ENCODE data around the gene ASTN2.

Gene ASTN2

GRCh38 chr9:116736399-116737151, 678.3 kb downstream of the ASTN2 start:
- ATAC-seq (no peak), DNase-seq (no peak)

- no peak for ATAC-seq
- no peak for DNase-seq
Measured at GRCh38 chr9:116733010-116733641, 681.7 kb downstream of the ASTN2 start.

- ATAC-seq (no peak), DNase-seq (no peak)
Measured at GRCh38 chr9:116726602-116727001, 688.3 kb downstream of the ASTN2 start.

GRCh38 chr9:116724123-116724522, 690.7 kb downstream of the ASTN2 start:
- no peak for DNase-seq

GRCh38 chr9:116721944-116722343, 692.9 kb downstream of the ASTN2 start:
- no peak for DNase-seq
- ATAC-seq, result no peak

More at GRCh38 chr9:116724123-116724522, 690.7 kb downstream of the ASTN2 start:
- no peak for ATAC-seq

GRCh38 chr9:116721411-116721810, 693.4 kb downstream of the ASTN2 start:
- ATAC-seq, result no peak
- DNase-seq, result no peak

- no peak for DNase-seq
- ATAC-seq, result no peak
Measured at GRCh38 chr9:116720111-116720510, 694.7 kb downstream of the ASTN2 start.

- DNase-seq, result no peak
- ATAC-seq, result no peak
Measured at GRCh38 chr9:116718111-116718510, 696.7 kb downstream of the ASTN2 start.

GRCh38 chr9:116717150-116717549, 697.7 kb downstream of the ASTN2 start:
- ATAC-seq, result no peak
- no peak for DNase-seq

GRCh38 chr9:116716438-116716837, 698.4 kb downstream of the ASTN2 start:
- DNase-seq (no peak), ATAC-seq (no peak)

- DNase-seq (no peak), ATAC-seq (no peak)
Measured at GRCh38 chr9:116715751-116716150, 699.1 kb downstream of the ASTN2 start.

GRCh38 chr9:116713271-116713670, 701.6 kb downstream of the ASTN2 start:
- no peak for ATAC-seq
- no peak for DNase-seq

- DNase-seq (no peak), ATAC-seq (no peak)
Measured at GRCh38 chr9:116712781-116713180, 702.1 kb downstream of the ASTN2 start.

- DNase-seq, result no peak
- no peak for ATAC-seq
Measured at GRCh38 chr9:116706310-116707290, 708.3 kb downstream of the ASTN2 start.

GRCh38 chr9:116705531-116705930, 709.3 kb downstream of the ASTN2 start:
- DNase-seq (no peak), ATAC-seq (no peak)

GRCh38 chr9:116704470-116704869, 710.4 kb downstream of the ASTN2 start:
- ATAC-seq (no peak), DNase-seq (no peak)

GRCh38 chr9:116703634-116704033, 711.2 kb downstream of the ASTN2 start:
- no peak for DNase-seq
- no peak for ATAC-seq

- ATAC-seq (no peak), DNase-seq (no peak)
Measured at GRCh38 chr9:116701940-116702642, 712.8 kb downstream of the ASTN2 start.

GRCh38 chr9:116700882-116701865, 713.7 kb downstream of the ASTN2 start:
- no peak for ATAC-seq
- DNase-seq, result no peak

- no peak for ATAC-seq
- DNase-seq, result no peak
Measured at GRCh38 chr9:116700279-116700678, 714.6 kb downstream of the ASTN2 start.

GRCh38 chr9:116697887-116698286, 717.0 kb downstream of the ASTN2 start:
- ATAC-seq, result no peak

More at GRCh38 chr9:116697887-116698286, 717.0 kb downstream of the ASTN2 start:
- DNase-seq, result no peak

Data from stimulated activated naive CD8-positive, alpha-beta T cell treated with anti-CD3 and anti-CD28 coated beads, Interleukin-15, Interleukin-2, amounts not matched to agents 100 U/mL and 50 U/mL, for 24 hours (primary cell).